ENCODE data around the gene MIOS.

GRCh38 chr7:7614018-7614741, 47.5 kb downstream of the MIOS start:
- no peak for TF ChIP-seq CTCF (IDR thresholded peaks at IDR 0.05; ENCODE audit: low read length)
- no peak for TF ChIP-seq EZH2 (optimal IDR thresholded peaks at IDR 0.05; ENCODE audit: low read depth, low read length)
- no peak for TF ChIP-seq EZH2phosphoT487 (IDR thresholded peaks at IDR 0.05; ENCODE audit: low read length)

Measured in MM.1S (cell line).